Measurements from ENCODE around the gene MLKL. TPM values are rescaled to one million over a fixed set of nuclear protein-coding genes. Genes with fewer than 3 reads are reported as not detected.
A peak's percentile ranks its signal among the peaks of the same experiment; 100 is the strongest.

MLKL gene
- total RNA-seq, 1 donor from 2014 or later = 3.2 TPM

- TF ChIP-seq CTCF (IDR thresholded peaks at IDR 0.05; ENCODE audit: borderline replicate concordance) = no peak
- Histone ChIP-seq H3K9me3 (replicated peaks) (no peaks in the 10 kb centered on the region), H3K36me3 (peaks cover 29% of the 10 kb centered on the region), H3K27me3 (ENCODE audit: low read depth) (no peaks in the 10 kb centered on the region), H3K27ac (replicated peaks) (peak overlapping the region; percentile 43), H3K4me1 (peaks cover 33% of the 10 kb centered on the region), H3K4me3 (peak overlapping the region; percentile 61)
- DNase-seq = peak; percentile 70
- intact Hi-C loops (cut with micrococcal nuclease) = no loop called here
Measured at GRCh38 chr16:74695450-74696422, 4.9 kb downstream of the MLKL start.

- Histone ChIP-seq H3K27me3 (ENCODE audit: low read depth) (no peaks in the 10 kb centered on the region), H3K9me3 (replicated peaks) (no peaks in the 10 kb centered on the region), H3K4me1 (peaks cover 4% of the 10 kb centered on the region), H3K27ac (replicated peaks) (no peak overlapping the region), H3K4me3 (no peak overlapping the region), H3K36me3 (peaks cover 50% of the 10 kb centered on the region)
- no peak for TF ChIP-seq CTCF (IDR thresholded peaks at IDR 0.05; ENCODE audit: borderline replicate concordance)
- intact Hi-C loops (cut with micrococcal nuclease) = no loop called here
- no peak for DNase-seq
Measured at GRCh38 chr16:74691093-74691855, 9.4 kb downstream of the MLKL start.

GRCh38 chr16:74682556-74682955 lies 18.1 kb downstream of the MLKL start:
- Histone ChIP-seq H3K36me3 (peaks cover 36% of the 10 kb centered on the region), H3K27ac (replicated peaks) (no peak overlapping the region), H3K9me3 (replicated peaks) (no peaks in the 10 kb centered on the region), H3K4me1 (no peaks in the 10 kb centered on the region), H3K4me3 (no peak overlapping the region), H3K27me3 (ENCODE audit: low read depth) (no peaks in the 10 kb centered on the region)
- no peak for DNase-seq
- no peak for TF ChIP-seq CTCF (IDR thresholded peaks at IDR 0.05; ENCODE audit: borderline replicate concordance)
- intact Hi-C loops (cut with micrococcal nuclease) = no loop called here

- intact Hi-C loops (cut with micrococcal nuclease) = no loop called here
- peaks cover 32% of the 10 kb centered on the region for H3K36me3 ChIP-seq
Measured at GRCh38 chr16:74680681-74681080, 20.0 kb downstream of the MLKL start.

More at GRCh38 chr16:74680681-74681080, 20.0 kb downstream of the MLKL start:
- DNase-seq = no peak
- no peak overlapping the region for H3K4me3 ChIP-seq
- no peak for TF ChIP-seq CTCF (IDR thresholded peaks at IDR 0.05; ENCODE audit: borderline replicate concordance)
- H3K27me3 ChIP-seq (ENCODE audit: low read depth) = no peaks in the 10 kb centered on the region
- H3K4me1 ChIP-seq = no peaks in the 10 kb centered on the region
- H3K9me3 ChIP-seq (replicated peaks) = no peaks in the 10 kb centered on the region
- H3K27ac ChIP-seq (replicated peaks) = no peak overlapping the region
